ENCODE measurements around the gene TNFAIP8L1.
"Not testable (repeated sequence)": the region's sequence is repeated elsewhere in the genome, so short reads cannot be mapped to it uniquely, and the experiment has no call there.

Gene TNFAIP8L1

GRCh38 chr19:4678881-4679790, 39.8 kb downstream of the TNFAIP8L1 start (continued):
- TF ChIP-seq, protein P1, sequence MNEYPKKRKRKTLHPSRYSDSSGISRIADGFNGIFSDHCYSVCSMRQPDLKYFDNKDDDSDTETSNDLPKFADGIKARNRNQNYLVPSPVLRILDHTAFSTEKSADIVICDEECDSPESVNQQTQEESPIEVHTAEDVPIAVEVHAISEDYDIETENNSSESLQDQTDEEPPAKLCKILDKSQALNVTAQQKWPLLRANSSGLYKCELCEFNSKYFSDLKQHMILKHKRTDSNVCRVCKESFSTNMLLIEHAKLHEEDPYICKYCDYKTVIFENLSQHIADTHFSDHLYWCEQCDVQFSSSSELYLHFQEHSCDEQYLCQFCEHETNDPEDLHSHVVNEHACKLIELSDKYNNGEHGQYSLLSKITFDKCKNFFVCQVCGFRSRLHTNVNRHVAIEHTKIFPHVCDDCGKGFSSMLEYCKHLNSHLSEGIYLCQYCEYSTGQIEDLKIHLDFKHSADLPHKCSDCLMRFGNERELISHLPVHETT (tag by site-specific recombination; IDR thresholded peaks at IDR 0.05) = no peak
- TF ChIP-seq OSR2 (tag by site-specific recombination; IDR thresholded peaks at IDR 0.05) (no peak), ZNF394 (tag by site-specific recombination; IDR thresholded peaks at IDR 0.05; ENCODE audit: borderline replicate concordance) (no peak), ZNF350 (tag by site-specific recombination; IDR thresholded peaks at IDR 0.05) (no peak), ZNF302 (tag by site-specific recombination; IDR thresholded peaks at IDR 0.05; ENCODE audit: low read depth) (no peak), KLF9 (tag by site-specific recombination; IDR thresholded peaks at IDR 0.05; ENCODE audit: low read depth) (peak; percentile 58; the same call in 1 of the 2 replicates), ZBTB1 (tag by site-specific recombination; IDR thresholded peaks at IDR 0.05) (no peak), ZNF423 (tag by site-specific recombination; IDR thresholded peaks at IDR 0.05) (no peak)

DNA sequence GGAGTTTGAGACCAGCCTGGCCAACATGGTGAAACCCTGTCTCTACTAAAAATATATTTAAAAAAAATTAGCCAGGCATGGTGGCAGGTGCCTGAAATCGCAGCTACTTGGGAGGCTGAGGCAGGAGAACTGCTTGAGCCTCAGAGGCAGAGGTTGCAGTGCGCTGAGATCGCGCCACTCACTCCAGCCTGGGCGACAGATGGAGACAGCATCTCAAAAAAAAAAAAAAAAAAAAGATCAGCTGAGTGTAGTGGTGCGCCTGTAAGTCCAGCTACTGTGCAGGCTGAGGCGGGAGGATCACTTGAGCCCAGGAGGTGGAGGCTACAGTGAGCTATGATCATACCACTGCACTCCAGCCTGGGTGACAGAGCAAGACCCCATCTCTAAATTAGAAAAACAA, 40.7 kb downstream of the TNFAIP8L1 start:
- H3K9me3 ChIP-seq (ENCODE audit: control insufficient read depth, insufficient read depth, low read depth, low read length); H3K4me1 ChIP-seq (ENCODE audit: control insufficient read depth, insufficient read depth, low read length); H3K4me3 ChIP-seq (ENCODE audit: low read depth, low read length); H3K27ac ChIP-seq (ENCODE audit: extremely low read depth, low read depth, low read length): not testable (repeated sequence)
- H3K36me3 ChIP-seq (ENCODE audit: control insufficient read depth in 2 of 2, insufficient read depth in 1 of 2, low read length in 2 of 2) = peaks cover 0 to 47% of the 10 kb centered on the region in 2 experiments; a peak in 2 of 3 replicates
- ChIA-PET CTCF (interaction anchor here (0.6 kb wide), 1 partner anchor 15 kb away, joined by 4 read pairs; no protein-coding TSS in a partner anchor), POLR2A (interaction anchor here (0.6 kb wide), 1 partner anchor 1627 kb away, joined by 3 read pairs; no protein-coding TSS in a partner anchor)

GRCh38 chr19:4682417-4683200, 43.3 kb downstream of the TNFAIP8L1 start:
- ChIA-PET POLR2A (interaction anchor here (0.6 kb wide), 1 partner anchor 12 kb away, joined by 4 read pairs; the partner anchor contains the start of gene MYDGF), CTCF (no interaction called here)
- TF ChIP-seq ZIC2 (tag by site-specific recombination; IDR thresholded peaks at IDR 0.05) (peak; percentile 52; the same call in 1 of the 2 replicates), REPIN1 (tag by site-specific recombination; IDR thresholded peaks at IDR 0.05; ENCODE audit: low read depth) (no peak)
- no peaks in the 10 kb centered on the region for H3K9me3 ChIP-seq (ENCODE audit: control insufficient read depth, insufficient read depth, low read depth, low read length)
- no peaks in the 10 kb centered on the region for H3K4me1 ChIP-seq (ENCODE audit: control insufficient read depth, insufficient read depth, low read length)
- no peak overlapping the region for H3K27ac ChIP-seq (ENCODE audit: extremely low read depth, low read depth, low read length)
- no peak overlapping the region for H3K4me3 ChIP-seq (ENCODE audit: low read depth, low read length)
- H3K36me3 ChIP-seq (ENCODE audit: control insufficient read depth in 2 of 2, insufficient read depth in 1 of 2, low read length in 2 of 2) = peaks cover 0 to 48% of the 10 kb centered on the region in 2 experiments; a peak in 2 of 3 replicates

GRCh38 chr19:4684312-4685095, 45.2 kb downstream of the TNFAIP8L1 start:
- Histone ChIP-seq H3K4me1 (ENCODE audit: control insufficient read depth, insufficient read depth, low read length) (no peaks in the 10 kb centered on the region), H3K9me3 (ENCODE audit: control insufficient read depth, insufficient read depth, low read depth, low read length) (no peaks in the 10 kb centered on the region), H3K27ac (ENCODE audit: extremely low read depth, low read depth, low read length) (no peak overlapping the region), H3K36me3 (ENCODE audit: control insufficient read depth in 2 of 2, insufficient read depth in 1 of 2, low read length in 2 of 2) (peaks cover 0 to 54% of the 10 kb centered on the region in 2 experiments; a peak in 2 of 3 replicates), H3K4me3 (ENCODE audit: low read depth, low read length) (no peak overlapping the region)
- TF ChIP-seq GLIS2 (tag by site-specific recombination; IDR thresholded peaks at IDR 0.05) (no peak), ZNF214 (tag by site-specific recombination; IDR thresholded peaks at IDR 0.05; ENCODE audit: borderline replicate concordance) (no peak), ZNF677 (tag by site-specific recombination; IDR thresholded peaks at IDR 0.05) (no peak), ZBTB49 (tag by site-specific recombination; IDR thresholded peaks at IDR 0.05; ENCODE audit: low read depth) (no peak), ZNF707 (tag by site-specific recombination; IDR thresholded peaks at IDR 0.05) (no peak), KLF8 (tag by site-specific recombination; IDR thresholded peaks at IDR 0.05) (no peak), KLF7 (tag by site-specific recombination; IDR thresholded peaks at IDR 0.05; ENCODE audit: borderline replicate concordance) (no peak), ZNF23 (tag by site-specific recombination; IDR thresholded peaks at IDR 0.05; ENCODE audit: borderline replicate concordance) (no peak), ZIC2 (tag by site-specific recombination; IDR thresholded peaks at IDR 0.05) (no peak), ZNF169 (tag by site-specific recombination; IDR thresholded peaks at IDR 0.05) (no peak), ZNF266 (tag by site-specific recombination; IDR thresholded peaks at IDR 0.05; ENCODE audit: low read depth) (no peak)
- CTCF ChIA-PET = no interaction called here
- POLR2A ChIA-PET = no interaction called here

Data from HEK293 (cell line).